Ovary (tissue), 3 donors: Measurements from ENCODE around the gene OR6N2.

ENCODE experiments used
- EP300 ChIP-seq: sonication (generic); formaldehyde crosslinking; IDR thresholded peaks from one replicate; pipeline ENCODE4 v1.6.1; 2017; ENCODE audit warnings: antibody characterized with exemption
- TF ChIP-seq, protein P1 (sequence below), 3 donors: fragments of 450-650 bp in 2 of 3; fragments of 200-600 bp in 1 of 3; IDR thresholded peaks; one replicate each; pipeline versions ENCODE4 v1.5.1 to v1.8.0; 2016 to 2022; ENCODE audit warnings: antibody characterized with exemption in 3 of 3, mild to moderate bottlenecking in 1 of 3
- donor health status: DM: no; HTN: no; CAD: no.

GRCh38 chr1:158735848-158736247 lies 45.2 kb downstream of the OR6N2 start:
- no peak for TF ChIP-seq EP300
- TF ChIP-seq, protein P1, sequence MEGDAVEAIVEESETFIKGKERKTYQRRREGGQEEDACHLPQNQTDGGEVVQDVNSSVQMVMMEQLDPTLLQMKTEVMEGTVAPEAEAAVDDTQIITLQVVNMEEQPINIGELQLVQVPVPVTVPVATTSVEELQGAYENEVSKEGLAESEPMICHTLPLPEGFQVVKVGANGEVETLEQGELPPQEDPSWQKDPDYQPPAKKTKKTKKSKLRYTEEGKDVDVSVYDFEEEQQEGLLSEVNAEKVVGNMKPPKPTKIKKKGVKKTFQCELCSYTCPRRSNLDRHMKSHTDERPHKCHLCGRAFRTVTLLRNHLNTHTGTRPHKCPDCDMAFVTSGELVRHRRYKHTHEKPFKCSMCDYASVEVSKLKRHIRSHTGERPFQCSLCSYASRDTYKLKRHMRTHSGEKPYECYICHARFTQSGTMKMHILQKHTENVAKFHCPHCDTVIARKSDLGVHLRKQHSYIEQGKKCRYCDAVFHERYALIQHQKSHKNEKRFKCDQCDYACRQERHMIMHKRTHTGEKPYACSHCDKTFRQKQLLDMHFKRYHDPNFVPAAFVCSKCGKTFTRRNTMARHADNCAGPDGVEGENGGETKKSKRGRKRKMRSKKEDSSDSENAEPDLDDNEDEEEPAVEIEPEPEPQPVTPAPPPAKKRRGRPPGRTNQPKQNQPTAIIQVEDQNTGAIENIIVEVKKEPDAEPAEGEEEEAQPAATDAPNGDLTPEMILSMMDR (IDR thresholded peaks at IDR 0.05) = no peak
